Nephron (organoid): Measurements from ENCODE around the gene TRMT61A.

Source experiments
- H3K27ac Mint-ChIP-seq, 3 experiments: 2 replicates each; pipeline ENCODE4 v1.8.0; 2020; ENCODE audit warnings: mixed read lengths in 3 of 3, mild to moderate bottlenecking in 2 of 3, moderate library complexity in 1 of 3
- H3K27me3 Mint-ChIP-seq: 2 replicates; pipeline ENCODE4 v1.8.0; 2021; ENCODE audit warnings: low read depth, mild to moderate bottlenecking, moderate library complexity, mixed read lengths
- H3K36me3 Mint-ChIP-seq: 2 replicates; pipeline ENCODE4 v1.8.0; 2020; ENCODE audit warnings: low read depth, mixed read lengths
- H3K4me1 Mint-ChIP-seq: 2 replicates; pipeline ENCODE4 v1.8.0; 2020; ENCODE audit warnings: mixed read lengths
- H3K4me3 Mint-ChIP-seq, 3 experiments: 2 replicates each; pipeline ENCODE4 v1.8.0; 2020; ENCODE audit warnings: mild to moderate bottlenecking in 3 of 3, mixed read lengths in 3 of 3, moderate library complexity in 2 of 3
- H3K9me3 Mint-ChIP-seq: 2 replicates; pipeline ENCODE4 v1.8.0; 2020; ENCODE audit warnings: mixed read lengths
- TF ChIP-seq, protein P1 (sequence below), 3 experiments: fragments of 200-600 bp; sonication (generic); IDR thresholded peaks; one replicate each; pipeline ENCODE4 v1.5.0; 2021; ENCODE audit warnings: antibody characterized with exemption in 3 of 3; ENCODE audit not compliant: unreplicated experiment in 3 of 3

The TRMT61A gene

DNA sequence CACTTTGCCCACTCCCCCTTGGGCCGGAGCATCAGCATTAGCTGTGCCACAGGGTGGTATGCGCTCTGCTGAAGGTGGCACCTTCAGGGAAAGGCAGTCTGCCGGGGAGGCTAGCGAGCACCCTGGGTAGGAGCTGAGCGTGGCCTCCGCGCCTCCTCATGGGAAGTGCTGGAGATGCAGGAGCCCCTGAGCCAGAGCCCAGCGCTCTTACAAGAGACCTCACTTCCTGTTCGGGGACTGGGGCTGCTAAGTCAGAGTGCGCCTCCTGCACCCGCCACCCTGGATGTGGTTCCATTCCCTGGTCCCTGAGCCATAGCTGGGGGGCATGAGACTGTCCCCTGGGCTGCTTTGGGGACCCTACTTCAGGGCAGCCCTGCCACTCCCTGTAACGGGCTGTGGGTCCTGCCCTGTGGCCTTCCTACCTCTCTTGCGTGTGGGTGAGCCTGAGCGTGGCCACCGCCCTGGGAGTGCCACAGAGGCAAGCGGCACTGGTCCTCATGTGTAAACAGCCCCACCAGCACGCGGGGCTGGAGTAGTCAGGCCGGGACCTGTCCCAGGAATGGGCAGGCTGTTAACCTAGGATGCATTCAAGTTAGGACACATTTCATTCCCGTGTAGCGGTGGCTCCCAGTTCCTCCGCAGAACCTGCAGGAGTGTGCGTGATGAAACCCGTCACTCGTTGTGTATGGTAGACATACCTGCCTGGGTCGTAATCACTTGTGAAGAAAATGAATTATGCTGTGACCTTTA, 53.1 kb downstream of the TRMT61A start:
- TF ChIP-seq, protein P1, sequence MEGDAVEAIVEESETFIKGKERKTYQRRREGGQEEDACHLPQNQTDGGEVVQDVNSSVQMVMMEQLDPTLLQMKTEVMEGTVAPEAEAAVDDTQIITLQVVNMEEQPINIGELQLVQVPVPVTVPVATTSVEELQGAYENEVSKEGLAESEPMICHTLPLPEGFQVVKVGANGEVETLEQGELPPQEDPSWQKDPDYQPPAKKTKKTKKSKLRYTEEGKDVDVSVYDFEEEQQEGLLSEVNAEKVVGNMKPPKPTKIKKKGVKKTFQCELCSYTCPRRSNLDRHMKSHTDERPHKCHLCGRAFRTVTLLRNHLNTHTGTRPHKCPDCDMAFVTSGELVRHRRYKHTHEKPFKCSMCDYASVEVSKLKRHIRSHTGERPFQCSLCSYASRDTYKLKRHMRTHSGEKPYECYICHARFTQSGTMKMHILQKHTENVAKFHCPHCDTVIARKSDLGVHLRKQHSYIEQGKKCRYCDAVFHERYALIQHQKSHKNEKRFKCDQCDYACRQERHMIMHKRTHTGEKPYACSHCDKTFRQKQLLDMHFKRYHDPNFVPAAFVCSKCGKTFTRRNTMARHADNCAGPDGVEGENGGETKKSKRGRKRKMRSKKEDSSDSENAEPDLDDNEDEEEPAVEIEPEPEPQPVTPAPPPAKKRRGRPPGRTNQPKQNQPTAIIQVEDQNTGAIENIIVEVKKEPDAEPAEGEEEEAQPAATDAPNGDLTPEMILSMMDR (IDR thresholded peaks at IDR 0.05; ENCODE audit: unreplicated experiment in 3 of 3): no peak
- Mint-ChIP-seq H3K9me3 (no peaks in the 10 kb centered on the region), H3K27ac (no peak overlapping the region), H3K36me3 (peaks cover 51% of the 10 kb centered on the region), H3K4me3 (no peak overlapping the region), H3K4me1 (no peaks in the 10 kb centered on the region), H3K27me3 (no peaks in the 10 kb centered on the region)

DNA sequence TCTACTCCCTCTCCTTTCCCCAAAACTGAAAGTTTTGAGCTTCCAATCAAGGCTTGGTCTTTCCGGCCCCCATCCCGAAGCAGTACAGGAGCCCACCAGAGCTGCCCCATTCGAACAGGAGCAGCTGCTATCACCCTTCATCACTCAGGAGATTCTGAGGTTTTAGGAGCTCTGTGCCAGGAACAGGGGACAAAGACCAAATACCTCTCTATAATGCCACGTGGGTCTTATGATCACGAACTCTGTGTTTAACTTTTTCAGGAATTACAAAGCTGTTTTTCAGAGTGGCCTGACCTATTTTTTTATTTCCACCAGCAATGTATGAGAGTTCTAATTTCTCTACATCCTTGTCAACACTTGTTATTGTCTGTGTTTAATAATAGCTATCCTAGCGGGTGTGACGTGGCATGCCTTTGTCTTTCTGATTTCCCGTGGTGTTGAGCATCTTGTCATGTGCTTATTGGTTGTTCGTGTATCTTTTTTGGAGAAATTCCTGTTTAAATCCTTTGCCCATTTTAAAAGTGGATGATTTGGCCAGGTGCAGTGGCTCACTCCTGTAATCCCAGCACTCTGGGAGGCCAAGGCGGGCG, 55.4 kb downstream of the TRMT61A start:
- no peak overlapping the region for H3K4me3 Mint-ChIP-seq
- peaks cover 46% of the 10 kb centered on the region for H3K36me3 Mint-ChIP-seq
- H3K27ac Mint-ChIP-seq: no peak overlapping the region
- TF ChIP-seq, protein P1 (IDR thresholded peaks at IDR 0.05; ENCODE audit: unreplicated experiment in 3 of 3): no peak
- H3K9me3 Mint-ChIP-seq: no peaks in the 10 kb centered on the region
- H3K27me3 Mint-ChIP-seq: no peaks in the 10 kb centered on the region
- no peaks in the 10 kb centered on the region for H3K4me1 Mint-ChIP-seq
